Esophagus muscularis mucosa (tissue), 3 donors: Measurements from ENCODE around the gene TBCC.

Source experiments
- POLR2A ChIP-seq: fragments of 450-650 bp; IDR thresholded peaks from one replicate; pipeline ENCODE4 v1.6.1; 2017; ENCODE audit warnings: antibody characterized with exemption, moderate library complexity, mild to moderate bottlenecking, low read depth
- TF ChIP-seq, protein P1 (sequence below), 3 experiments: fragments of 200-600 bp in 2 of 3; fragments of 450-650 bp in 1 of 3; sonication (generic) in 2 of 3; IDR thresholded peaks; one replicate each; pipeline ENCODE4 v1.5.1; 2017 to 2019; ENCODE audit warnings: antibody characterized with exemption in 3 of 3, mild to moderate bottlenecking in 2 of 3, moderate library complexity in 1 of 3

DNA sequence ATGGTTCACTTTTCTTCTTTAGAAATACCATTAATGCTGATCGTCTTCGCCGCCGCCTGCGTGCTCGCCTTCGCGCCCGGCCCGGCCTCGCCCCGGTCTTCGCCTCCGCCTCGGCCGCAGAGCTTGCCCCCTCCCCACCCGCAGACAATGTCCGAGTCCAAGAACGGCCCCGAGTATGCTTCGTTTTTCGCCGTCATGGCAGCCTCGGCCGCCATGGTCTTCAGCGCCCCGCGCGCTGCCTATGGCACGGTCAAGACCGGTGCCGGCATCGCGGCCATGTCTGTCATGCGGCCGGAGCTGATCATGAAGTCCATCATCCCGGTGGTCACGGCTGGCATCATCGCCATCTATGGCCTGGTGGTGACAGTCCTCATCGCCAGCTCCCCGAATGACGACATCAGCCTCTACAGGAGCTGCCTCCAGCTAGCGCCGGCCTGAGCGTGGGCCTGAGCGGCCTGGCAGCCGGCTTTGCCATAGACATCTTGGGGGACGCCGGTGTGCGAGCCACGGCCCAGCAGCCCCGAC is 18.8 kb downstream of the TBCC start:
- TF ChIP-seq, protein P1, sequence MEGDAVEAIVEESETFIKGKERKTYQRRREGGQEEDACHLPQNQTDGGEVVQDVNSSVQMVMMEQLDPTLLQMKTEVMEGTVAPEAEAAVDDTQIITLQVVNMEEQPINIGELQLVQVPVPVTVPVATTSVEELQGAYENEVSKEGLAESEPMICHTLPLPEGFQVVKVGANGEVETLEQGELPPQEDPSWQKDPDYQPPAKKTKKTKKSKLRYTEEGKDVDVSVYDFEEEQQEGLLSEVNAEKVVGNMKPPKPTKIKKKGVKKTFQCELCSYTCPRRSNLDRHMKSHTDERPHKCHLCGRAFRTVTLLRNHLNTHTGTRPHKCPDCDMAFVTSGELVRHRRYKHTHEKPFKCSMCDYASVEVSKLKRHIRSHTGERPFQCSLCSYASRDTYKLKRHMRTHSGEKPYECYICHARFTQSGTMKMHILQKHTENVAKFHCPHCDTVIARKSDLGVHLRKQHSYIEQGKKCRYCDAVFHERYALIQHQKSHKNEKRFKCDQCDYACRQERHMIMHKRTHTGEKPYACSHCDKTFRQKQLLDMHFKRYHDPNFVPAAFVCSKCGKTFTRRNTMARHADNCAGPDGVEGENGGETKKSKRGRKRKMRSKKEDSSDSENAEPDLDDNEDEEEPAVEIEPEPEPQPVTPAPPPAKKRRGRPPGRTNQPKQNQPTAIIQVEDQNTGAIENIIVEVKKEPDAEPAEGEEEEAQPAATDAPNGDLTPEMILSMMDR (IDR thresholded peaks at IDR 0.05) = no peak
- TF ChIP-seq POLR2A = no peak
